Left cardiac atrium (tissue), 4 donors: Measurements from ENCODE around the gene GCC1. TPM values are rescaled to one million over a fixed set of nuclear protein-coding genes. Genes with fewer than 3 reads are reported as not detected.
"Not testable (repeated sequence)": the region's sequence is repeated elsewhere in the genome, so short reads cannot be mapped to it uniquely, and the experiment has no call there.

ENCODE experiments used
- ATAC-seq, 2 donors: fragments of 200-7000 bp; cut with Tn5 transposase; one replicate each; pipeline ENCODE4 v1.9.1; 2020; ENCODE audit warnings: mild to moderate bottlenecking in 2 of 2, moderate library complexity in 2 of 2
- DNase-seq: peaks from one replicate; pipeline ENCODE4 v3.0.0-alpha.2; 2020
- intact Hi-C, 2 donors: fragments of 100-400 bp; cut with DNase I; formaldehyde crosslinking; loops; one replicate each; pipeline versions ENCODE4 v1.14.1 to v1.15.1; 2022 to 2023
- total RNA-seq, 2 donors: library from RNA; stranded (reverse); fragmentation: NEBNext Ultra II Directional; extraction: Animal tissue kit (Norgen Biotek cat#: 25700); gene quantifications; one replicate each; pipeline ENCODE4 v1.2.1, GENCODE V29; 2021
- donor health status: DM: no; HTN: yes; CAD: no.
- donor health status: DM: no; HTN: yes; CAD: no; lungs with severe emphysema.
- donor health status: DM: yes; HTN: yes; CAD: no.
- donor health status: Dilated cardiomyopathy.

Gene GCC1
- total RNA-seq, 2 donors from 2014 or later, result 7.9 to 9.0 TPM

GRCh38 chr7:127551941-127552340 is 33.5 kb downstream of the GCC1 start:
- ATAC-seq, result no peak
- intact Hi-C loops, result loop anchor here in 1 of 2 donors (10.0 kb wide), 1 partner anchor 653 kb away; no protein-coding TSS in a partner anchor

DNA sequence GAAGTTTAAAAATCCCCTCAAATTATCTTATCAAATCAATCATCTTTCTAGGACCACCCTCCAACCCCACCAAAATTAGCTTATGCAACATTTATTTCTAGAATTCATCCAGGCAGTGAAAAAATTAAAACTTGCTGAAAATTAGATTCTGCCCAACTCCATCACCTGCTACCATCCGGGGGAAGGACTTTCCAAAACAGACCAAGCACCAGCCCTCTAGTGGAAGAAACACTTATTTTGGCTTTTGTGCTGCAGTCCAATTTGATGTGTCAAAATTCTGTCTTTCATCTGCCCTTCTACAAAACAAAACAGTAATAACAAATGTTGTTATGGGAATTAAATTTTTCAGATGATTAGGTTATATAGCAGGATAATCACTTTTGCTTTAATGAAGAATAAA is 35.1 kb downstream of the GCC1 start:
- DNase-seq (no peak), ATAC-seq (no peak)
- intact Hi-C loops, result loop anchor here in 1 of 2 donors (10.0 kb wide), 1 partner anchor 655 kb away; no protein-coding TSS in a partner anchor

More at GRCh38 chr7:127551941-127552340, 33.5 kb downstream of the GCC1 start:
- DNase-seq, result no peak

DNA sequence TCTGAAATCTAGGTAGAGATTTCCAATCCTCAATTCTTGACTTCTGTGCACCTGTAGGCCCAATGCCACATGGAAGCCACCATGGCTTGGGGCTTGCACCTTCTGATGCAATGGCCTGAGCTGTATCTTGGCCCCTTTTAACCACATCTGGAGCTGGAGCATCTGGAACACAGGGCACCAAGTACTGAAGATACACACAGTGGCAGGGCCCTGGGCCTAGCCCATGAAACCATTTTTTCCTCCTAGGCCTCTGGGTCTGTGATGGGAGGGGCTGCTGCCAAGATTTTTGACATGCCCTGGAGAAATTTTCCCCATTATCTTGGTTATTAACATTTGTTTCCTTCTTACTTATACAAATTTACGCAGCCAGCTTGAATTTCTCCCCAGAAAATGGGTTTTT is 39.1 kb downstream of the GCC1 start:
- intact Hi-C loops, result no loop called here
- ATAC-seq, result no peak
- DNase-seq, result no peak

- no peak for DNase-seq
- intact Hi-C loops, result no loop called here
- ATAC-seq, result no peak
Measured at GRCh38 chr7:127541548-127541947, 43.8 kb downstream of the GCC1 start.

GRCh38 chr7:127540461-127540860 is 44.9 kb downstream of the GCC1 start:
- ATAC-seq, intact Hi-C loops, DNase-seq: not testable (repeated sequence)

- DNase-seq, result no peak
- ATAC-seq, result no peak
- intact Hi-C loops, result no loop called here
Measured at GRCh38 chr7:127539116-127539515, 46.3 kb downstream of the GCC1 start.

DNA sequence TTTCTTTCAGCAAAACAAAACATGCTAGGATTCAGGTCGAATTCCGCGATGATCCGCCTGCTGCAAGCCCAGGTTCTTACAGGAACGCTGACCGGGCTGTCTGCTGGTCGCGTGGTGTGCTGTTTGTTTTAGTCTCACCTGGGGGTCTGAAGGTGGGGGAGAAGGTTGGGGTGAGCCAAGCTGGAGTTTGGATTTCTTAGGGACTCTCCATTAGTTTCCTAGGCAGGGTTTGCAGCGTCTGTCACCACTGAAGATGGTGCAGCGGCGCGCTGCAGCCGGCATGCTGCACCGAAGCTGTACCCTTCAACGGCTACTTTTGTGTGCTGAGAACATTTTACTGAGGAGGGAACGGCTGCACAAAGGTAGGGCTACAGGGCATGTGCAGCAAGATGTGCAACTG is 48.7 kb downstream of the GCC1 start:
- intact Hi-C loops, result no loop called here
- no peak for ATAC-seq
- no peak for DNase-seq

DNA sequence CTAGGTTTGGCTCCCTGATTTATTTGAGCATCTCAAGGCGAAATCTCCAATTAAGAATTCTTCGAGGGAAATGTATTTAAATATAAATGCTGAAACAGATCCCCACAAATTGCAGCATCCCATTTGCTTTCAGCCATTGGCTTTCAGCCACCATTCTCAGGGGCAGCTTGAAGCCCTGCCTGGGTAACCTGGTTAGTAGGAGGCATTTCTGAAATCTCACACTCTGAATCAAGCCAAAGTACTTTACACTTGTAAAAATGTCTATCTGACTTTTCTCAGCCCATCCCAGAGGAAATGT is 49.1 kb downstream of the GCC1 start:
- ATAC-seq, result no peak
- intact Hi-C loops, result no loop called here
- DNase-seq, result no peak

- ATAC-seq (no peak), DNase-seq (no peak)
- intact Hi-C loops, result no loop called here
Measured at GRCh38 chr7:127535546-127536393, 49.6 kb downstream of the GCC1 start.

DNA sequence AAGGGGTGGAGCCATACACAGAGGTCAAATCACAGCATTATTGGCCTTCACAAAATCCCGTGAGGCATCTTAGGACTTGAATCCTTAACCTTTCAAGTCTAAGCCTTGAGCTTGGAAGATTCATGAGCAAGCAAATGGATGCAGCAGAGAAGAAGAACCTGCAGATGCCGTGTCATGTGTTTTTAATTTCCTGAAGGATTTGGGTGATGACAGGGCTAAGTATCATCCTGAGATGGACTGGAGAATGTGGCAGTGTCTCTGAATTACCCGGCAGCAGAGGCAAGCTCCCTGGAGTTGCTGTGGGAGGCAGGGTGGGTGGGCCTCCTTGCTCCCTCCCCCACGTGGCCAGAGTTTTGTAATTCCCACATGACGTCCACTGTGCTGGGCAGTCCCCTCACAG is 50.8 kb downstream of the GCC1 start:
- intact Hi-C loops, result no loop called here
- ATAC-seq (no peak), DNase-seq (no peak)

- intact Hi-C loops, result no loop called here
- DNase-seq (no peak), ATAC-seq (no peak)
Measured at GRCh38 chr7:127532736-127533135, 52.7 kb downstream of the GCC1 start.

GRCh38 chr7:127532151-127532550 is 53.2 kb downstream of the GCC1 start:
- DNase-seq (no peak), ATAC-seq (no peak)
- intact Hi-C loops, result no loop called here

Other genes starting within 250 kb of the GCC1 start
- 10 to 100 TPM; 22.2 to 26.0 TPM for gene ZNF800, start 192.9 kb downstream of the GCC1 start, total RNA-seq
- 10 to 100 TPM; 72.2 to 91.1 TPM for gene ARF5, start 2.8 kb upstream of the GCC1 start, total RNA-seq
- gene FSCN3, start 8.1 kb upstream of the GCC1 start, total RNA-seq, result under 1 TPM in 1 of 2 donors, not detected in 1; 0.99 TPM
- gene PAX4, start 32.5 kb upstream of the GCC1 start, total RNA-seq, result not detected
- 100 to 1,000 TPM in 1 of 2 donors, 10 to 100 TPM in 1; 91.8 to 111 TPM for gene SND1, start 66.6 kb upstream of the GCC1 start, total RNA-seq